HG03565 (cell line): ENCODE data around the gene MAP4K4.
"Not testable (repeated sequence)": the region's sequence is repeated elsewhere in the genome, so short reads cannot be mapped to it uniquely, and the experiment has no call there.

Experiments used
- ATAC-seq: cut with Tn5 transposase; IDR thresholded peaks from one replicate; pipeline ENCODE4 v1.9.1; 2021; ENCODE audit warnings: mild to moderate bottlenecking, moderate library complexity; ENCODE audit not compliant: unreplicated experiment

The MAP4K4 gene

DNA sequence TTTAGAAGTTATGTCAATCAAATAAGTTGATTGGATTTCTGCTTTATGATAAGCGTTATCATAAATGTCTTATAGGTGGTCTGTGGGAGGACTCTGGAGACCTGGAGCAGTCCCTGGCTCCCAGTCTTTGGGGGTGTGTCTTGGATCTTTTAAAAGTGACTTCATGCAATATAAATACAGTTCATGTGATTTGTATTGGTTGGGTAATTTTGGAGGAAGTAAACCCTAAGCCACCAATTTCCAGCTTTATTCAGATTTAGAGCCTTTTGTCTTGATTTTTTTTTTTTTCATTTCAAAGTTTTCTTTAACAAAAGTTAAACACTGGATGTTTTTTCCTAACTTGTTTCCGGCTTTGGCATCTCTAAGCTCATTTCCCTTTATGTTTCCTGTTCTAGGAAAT lies 68.8 kb downstream of the MAP4K4 start:
- ATAC-seq, result no peak

DNA sequence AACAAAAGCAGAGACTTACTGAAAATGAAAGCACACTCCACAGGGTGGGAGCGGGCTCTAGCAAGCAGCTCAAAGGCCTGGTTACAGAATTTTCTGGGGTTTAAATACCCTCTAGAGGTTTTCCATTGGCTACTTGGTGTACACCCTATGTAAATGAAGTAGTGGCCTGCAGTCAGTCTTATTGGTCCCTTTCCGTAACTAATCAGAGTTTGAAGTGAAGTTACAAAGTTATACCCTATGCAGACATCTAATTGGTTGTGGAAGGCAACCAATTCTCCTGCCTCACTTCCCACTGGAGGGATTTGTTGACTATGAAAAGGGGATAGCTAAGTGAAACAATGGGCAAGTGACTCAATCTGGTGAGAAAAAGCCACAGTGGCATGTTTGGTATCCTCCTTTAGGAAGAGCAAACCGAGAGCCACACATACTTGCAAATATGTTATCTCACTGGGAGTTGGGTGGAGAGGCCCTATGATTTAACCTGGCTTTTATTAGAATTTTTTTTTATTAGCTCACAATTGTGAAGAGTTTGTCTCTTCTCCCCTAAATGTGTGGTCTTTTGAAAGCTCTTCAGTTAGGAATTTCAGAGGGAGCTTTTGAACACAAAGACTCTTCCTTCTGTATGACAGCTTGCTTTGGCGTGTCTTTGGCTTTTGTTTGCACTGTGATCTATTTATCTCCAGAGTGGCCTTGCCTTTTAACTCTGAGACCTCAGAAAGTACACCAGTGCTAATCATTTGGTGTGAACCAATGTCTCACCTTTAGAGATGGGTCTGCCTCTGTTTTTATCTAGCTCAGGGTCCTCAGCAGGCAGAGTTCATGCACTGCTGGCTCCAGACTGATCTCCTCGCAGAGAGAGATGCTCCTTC lies 69.6 kb downstream of the MAP4K4 start:
- no peak for ATAC-seq

- no peak for ATAC-seq
Observed at GRCh38 chr2:101768556-101769220, 71.2 kb downstream of the MAP4K4 start.

GRCh38 chr2:101769726-101770125 lies 72.2 kb downstream of the MAP4K4 start:
- not testable (repeated sequence) for ATAC-seq

GRCh38 chr2:101770726-101771125 lies 73.2 kb downstream of the MAP4K4 start:
- ATAC-seq, result peak; percentile 73

- ATAC-seq, result no peak
Observed at GRCh38 chr2:101771227-101771902, 73.9 kb downstream of the MAP4K4 start.

DNA sequence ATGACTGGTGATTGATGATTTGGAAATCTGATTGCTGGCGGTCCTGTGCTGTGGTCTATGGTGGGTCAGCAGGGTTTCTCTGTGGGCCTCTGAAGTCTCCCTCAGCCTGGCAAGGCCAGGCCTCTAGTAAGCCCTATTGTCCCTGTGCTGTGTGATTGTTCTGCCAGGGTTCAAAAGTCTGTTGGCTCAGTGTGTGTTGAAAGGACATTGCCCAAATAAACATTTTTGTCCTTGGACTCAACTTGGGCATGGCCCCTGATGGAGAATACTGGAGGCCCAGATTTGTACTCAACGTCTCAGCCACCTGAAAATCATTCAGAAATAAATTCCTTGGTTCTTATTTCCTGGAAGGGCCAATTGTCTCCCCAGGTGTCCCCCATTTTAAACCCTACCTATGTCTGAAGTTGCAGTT lies 74.4 kb downstream of the MAP4K4 start:
- ATAC-seq, result no peak

DNA sequence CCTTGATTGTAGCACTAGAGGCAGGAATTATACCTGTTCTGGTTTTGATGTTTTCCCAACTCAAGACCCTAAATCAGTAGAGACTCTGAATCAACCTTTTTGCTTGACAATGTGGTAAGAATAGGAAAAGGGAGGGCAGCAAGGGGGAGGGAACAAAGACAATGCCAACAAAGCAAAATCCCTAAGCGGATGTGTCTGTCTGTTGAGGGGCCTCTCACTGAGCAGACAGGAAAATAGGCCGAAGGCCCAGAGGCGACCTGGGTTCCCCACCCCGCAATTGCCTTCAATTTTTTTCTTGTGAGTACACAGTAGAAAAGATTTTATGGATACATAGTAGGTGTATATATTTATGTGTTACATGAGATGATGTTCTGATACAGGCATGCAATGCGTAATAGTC lies 75.6 kb downstream of the MAP4K4 start:
- no peak for ATAC-seq

- ATAC-seq, result not testable (repeated sequence)
Observed at GRCh38 chr2:101773961-101774360, 76.5 kb downstream of the MAP4K4 start.

GRCh38 chr2:101775092-101775491 lies 77.6 kb downstream of the MAP4K4 start:
- no peak for ATAC-seq

DNA sequence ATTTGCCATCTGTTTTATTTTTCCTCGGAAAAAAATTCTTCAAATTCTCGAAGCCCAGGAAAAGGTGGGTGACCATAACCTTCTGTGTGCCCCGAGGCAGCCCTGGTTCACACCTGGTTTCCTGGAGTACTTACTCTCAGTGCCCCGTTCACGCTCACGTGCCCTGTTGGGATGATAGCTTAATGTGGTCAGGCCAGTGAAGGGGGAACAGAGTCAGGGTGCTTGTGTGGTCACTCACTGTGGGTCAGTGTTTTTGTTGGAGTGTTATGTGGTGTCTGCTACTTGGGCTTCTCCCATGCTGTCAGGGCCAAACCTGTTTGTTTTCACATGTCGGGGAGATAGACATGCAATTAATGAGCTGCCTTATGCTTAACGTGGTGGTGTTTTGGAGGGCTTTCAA lies 78.1 kb downstream of the MAP4K4 start:
- no peak for ATAC-seq

DNA sequence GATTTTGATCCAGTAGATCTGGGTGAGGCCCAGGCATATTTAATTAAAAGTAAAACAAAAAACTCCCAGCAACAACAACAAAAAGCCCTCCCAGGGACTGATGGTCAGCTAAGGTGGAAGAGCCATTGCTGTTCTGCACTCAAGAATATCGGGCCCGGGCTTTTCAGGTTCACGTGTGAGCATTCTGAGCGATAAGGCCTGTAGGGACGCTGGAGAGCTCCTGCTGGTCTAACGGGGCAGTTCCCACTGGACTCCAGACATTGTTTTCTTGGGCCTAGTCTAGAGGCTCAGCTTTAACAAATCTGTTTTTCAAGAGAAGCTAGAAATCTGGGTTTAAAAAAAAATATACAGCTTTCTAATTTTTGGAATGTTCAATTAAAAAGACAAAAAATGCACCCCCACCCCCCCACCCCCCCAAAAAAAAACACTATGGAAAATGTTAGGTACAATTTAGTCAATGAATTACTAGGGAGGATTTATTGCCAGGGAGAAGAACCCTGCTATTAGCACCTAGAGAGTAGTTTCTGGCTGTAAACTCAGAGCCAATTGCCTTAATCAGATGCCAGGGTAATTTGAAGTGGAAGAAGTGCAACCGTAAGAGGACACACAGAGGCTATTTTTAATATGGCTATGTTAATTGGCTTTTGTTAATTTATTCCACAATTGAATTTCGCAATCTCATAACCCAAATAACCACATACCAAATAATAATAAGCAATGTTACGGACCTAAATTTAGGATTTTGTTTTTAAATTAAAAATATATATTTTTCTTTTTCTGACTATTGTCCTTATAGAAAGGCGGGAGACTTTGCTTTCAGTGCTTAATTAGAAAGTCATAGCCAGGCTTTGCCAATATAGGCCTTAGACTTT lies 78.9 kb downstream of the MAP4K4 start:
- no peak for ATAC-seq

DNA sequence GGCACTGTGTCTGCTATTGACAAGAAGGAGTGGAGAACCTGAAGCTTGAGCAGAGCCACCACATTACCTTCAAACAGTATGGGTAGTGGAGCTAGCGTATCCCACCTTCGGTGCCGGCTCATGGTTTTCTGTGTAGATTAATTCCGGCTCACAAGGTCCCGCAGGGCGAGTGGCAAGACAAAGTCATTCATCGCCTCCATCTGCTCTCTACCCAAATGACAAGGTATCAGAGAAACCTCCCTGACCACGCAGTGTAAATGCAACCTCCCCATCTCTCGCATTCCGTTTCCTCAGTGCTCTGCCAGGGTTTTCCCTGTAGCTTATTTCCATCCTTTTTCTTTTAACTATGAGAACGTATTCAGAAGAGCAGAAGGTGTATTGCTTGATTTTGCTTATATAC lies 79.8 kb downstream of the MAP4K4 start:
- ATAC-seq, result no peak

- ATAC-seq, result no peak
Observed at GRCh38 chr2:101778102-101778501, 80.6 kb downstream of the MAP4K4 start.

DNA sequence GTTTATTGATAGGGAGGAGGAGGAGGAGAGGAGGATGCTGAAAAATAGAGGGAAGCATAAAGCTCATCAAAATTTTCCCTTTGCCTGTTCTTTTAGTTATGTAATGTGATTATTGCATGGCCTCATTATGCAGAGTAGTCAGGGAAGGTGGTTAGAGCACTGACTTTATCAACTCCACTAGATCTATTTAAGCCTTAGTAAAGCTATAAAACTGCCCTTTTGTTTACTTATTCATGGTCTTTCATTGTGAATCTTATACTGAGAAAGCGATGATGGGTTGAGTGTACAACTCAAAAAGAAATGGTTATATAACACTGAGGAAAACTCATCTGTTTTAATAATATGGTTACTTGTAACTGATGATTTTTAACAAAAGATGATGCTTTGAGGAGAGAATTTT lies 81.7 kb downstream of the MAP4K4 start:
- ATAC-seq, result no peak

DNA sequence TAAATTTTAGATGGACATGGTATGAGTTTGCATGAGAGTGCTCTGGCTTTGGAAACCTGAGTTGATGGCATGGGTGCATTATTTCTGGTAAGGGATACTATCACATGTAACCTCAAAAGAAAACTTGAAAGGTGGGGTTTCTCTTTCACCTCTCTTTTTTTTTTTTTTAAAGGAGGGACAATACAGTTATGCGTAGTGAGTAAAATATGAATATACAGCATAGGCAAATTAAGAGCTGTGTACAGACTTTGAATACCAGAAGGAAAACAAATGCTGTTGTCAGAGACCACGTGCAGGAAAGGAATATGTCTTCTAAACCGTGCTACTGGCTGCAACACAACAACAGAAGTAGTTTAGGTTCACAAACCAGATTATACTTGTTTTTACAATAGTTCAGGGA lies 82.1 kb downstream of the MAP4K4 start:
- ATAC-seq, result no peak

- ATAC-seq, result no peak
Observed at GRCh38 chr2:101781326-101781725, 83.8 kb downstream of the MAP4K4 start.

DNA sequence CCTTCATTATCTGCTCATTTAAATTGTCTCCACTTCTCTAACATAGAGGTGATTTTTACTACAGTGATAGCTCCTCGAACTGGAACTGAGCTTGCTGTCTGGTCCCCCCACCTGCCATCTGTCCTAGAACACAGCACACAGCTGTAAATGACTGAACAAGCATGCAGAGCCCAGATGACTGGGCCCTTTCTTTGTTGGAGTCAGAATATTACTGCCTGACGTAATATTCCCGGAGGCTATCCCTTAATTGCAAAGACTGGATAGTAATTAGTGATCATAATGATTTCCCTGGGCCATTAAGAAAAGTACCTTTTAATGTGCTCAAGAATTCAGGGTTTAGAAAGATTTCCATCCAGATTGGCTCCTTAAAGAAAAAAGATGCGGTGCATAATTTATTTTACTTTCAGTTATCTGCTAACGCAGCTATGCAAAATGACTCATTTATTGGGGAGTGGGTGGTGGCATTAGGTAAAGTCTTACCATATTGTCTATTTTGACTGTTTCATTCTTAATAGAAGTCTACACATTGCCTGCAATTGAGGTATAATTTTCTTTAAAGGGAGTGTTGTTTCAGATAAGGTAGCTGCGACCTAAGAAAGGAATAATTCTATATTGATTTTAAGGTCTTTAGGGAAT lies 84.4 kb downstream of the MAP4K4 start:
- ATAC-seq, result no peak

- no peak for ATAC-seq
Observed at GRCh38 chr2:101782427-101782792, 84.9 kb downstream of the MAP4K4 start.

GRCh38 chr2:101787097-101787496 lies 89.6 kb downstream of the MAP4K4 start:
- no peak for ATAC-seq
